Right forelimb (tissue), 1 donor: Measurements from ENCODE around the gene RAB29.

Experiments
- DNase-seq: peaks from one replicate; pipeline ENCODE4 v3.0.0-alpha.2; 2018

RAB29 gene

DNA sequence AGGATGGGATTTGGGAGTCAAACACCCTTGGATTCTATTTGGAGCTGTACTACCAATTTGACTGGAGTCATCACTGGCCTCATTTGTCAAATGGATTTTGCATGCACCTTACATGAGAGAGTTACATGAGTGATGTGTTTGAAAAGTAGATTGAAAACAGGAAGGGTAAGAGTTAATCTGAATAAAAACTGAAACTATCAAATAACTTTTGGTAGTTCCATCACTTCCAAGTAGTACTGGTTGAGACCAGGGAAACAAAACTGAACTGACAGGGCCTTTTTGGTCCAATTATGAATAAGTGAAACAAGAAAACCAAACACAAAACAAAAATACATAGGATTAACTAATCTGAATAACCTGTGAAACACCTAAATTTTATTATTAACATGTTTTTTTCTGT is 55.5 kb downstream of the RAB29 start:
- no peak for DNase-seq

DNA sequence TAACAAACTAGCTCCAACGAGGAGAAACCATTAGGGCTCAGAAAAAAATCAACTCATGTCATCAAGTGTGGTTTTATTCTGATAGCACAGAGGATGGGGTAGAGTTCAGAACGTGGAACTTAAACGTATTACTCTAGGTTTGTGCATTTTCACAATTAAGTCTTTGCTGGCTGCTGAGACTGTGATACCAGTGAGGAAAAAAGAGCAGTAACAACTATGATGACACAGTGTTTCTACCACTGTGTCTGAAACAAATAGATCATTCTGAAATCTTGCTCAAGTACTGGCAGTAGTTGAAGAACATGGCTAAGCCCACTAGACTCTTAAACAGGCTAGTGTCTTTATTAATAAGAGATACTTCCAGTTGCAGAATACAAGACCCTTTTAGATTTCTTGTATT is 56.3 kb downstream of the RAB29 start:
- no peak for DNase-seq
